Kidney glomerular epithelial cell (primary cell): Measurements from ENCODE around the gene OGFR.

Source experiments
- DNase-seq: peaks from one replicate; lab custom pipeline; 2025; lab: John Stamatoyannopoulos, UW

OGFR gene

DNA sequence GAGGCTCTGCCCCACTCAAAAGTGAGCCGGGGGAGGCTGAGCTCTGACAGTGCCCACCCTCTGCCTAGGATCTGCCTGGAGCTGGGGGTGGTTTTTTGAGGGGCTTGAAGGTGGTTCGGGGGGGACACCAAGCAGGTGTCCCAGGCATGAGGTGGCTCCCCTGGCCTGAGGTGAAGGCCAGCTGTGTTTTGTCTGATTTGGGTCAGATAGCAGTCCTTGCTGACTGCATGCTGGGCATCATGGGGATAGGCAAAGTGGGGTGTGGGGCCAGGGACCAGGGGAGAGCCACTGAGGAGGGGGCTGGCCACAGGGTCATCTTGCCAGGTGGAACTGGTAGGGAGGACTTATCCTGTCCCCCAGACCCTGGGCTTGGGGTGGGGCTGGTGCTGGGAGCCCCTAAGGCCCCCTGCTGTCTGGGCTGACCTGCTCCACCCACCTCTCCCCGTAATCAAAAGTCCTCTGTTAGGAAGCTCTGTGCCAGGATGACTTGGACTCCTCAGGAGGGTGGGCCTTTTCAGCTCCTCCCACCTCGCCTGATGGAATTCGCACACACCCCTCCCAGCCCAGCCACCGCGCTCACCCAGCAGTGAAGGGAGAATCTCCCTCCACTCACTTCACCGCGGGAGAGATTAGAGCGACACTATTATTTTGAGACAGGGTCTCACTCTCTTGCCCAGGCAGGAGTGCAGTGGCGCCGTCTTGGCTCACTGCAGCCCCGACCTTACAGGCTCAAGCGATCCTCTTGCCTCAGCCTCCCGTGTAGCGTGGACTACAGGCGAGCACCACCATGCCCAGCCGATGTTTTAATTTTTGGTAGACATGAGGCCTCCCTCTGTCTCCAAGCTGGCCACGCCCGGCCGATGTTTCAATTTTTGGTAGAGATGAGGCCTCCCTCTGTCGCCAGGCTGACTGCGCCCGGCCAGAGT is 10.7 kb downstream of the OGFR start:
- no peak for DNase-seq

DNA sequence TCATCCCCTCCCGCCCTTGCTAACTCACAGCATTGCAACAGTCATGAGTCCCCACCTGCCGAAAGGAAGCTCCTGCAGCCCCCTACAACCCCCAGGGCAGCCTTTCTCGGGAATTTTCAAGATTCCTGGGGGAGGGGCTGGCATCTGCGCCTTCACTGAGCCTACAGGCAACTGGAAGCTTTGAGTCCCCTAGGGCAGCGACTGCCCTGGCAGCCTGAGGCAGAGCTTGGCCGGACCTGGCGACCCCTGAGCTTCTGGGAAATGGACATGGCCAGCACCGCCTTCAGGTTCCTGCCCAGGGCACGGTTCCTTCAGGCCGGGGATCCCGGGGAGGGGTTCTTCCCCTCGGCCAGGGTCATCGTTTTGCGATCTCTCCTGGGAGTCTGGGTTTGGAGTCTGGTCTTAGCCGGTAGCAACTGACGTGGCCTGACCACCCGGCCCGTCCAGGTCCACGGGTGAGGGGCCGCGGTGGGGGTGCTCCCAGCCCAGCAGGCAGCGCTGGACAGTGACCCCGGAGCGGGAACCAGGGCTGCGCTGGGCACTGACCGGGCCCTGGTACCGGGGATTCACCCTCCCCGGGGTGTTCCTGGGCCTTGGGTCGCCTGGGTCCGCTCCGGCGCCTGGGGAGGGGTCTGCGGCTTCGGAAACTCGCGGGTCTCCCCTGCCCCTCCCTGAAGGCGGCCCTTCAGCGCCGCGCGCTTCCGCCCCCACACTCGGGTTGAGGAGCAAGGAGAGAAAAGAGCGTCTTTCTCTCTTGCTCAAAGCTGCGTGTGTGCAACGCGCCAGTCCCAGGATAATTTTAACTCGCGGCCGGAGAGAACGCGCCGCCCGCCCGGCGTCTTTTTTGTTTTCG is 11.6 kb downstream of the OGFR start:
- no peak for DNase-seq

DNA sequence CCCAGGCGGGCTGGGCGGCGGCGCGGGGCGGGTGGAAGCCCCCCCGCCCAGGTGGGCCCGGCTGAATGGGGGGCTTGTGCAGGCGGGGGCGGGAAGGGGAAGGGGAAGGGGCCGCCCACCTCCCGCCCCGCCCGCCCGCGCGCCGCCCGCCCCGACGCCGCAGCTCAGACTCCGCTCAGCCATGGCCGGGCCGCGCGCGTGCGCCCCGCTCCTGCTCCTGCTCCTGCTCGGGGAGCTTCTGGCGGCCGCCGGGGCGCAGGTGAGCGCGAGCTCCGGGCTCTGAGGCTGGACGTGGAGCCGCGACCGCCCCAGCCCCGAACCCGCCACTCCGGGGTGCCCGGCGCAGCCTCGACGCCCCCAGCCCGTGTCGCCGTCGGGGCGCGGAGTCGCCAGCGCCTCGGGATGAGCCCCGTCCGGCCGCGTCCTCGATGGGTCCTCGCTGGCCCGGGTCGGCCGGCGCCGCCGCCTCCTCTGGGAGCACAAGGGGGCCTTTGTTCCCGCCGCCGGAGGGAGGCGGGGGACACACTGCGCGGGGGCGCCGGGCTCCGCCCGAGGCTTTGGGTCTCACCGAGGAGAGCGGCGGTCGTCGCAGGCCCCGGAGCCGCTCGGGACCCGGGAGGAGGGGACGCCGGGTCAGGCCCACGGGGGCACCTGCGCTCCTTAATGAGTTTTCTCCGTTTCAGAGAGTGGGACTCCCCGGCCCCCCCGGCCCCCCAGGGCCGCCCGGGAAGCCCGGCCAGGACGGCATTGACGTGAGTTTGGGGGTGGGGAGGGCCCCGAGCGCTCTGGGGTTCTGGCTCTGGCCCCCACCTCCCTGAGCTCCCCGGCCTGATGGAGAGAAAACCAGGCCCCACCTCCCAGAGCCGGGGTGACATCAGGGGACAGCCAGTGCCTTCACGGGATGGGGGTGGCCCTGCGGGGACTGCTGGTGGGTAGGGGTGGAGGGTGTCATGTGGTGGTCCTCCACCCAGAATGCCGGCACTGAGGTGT is 12.5 kb downstream of the OGFR start, which contains the start of gene COL9A3:
Gene COL9A3, plus strand, starts transcription at position 167 of the 990 bp plus-strand sequence. Its CDS starts 15 bp downstream, at position 182.
- no peak for DNase-seq

DNA sequence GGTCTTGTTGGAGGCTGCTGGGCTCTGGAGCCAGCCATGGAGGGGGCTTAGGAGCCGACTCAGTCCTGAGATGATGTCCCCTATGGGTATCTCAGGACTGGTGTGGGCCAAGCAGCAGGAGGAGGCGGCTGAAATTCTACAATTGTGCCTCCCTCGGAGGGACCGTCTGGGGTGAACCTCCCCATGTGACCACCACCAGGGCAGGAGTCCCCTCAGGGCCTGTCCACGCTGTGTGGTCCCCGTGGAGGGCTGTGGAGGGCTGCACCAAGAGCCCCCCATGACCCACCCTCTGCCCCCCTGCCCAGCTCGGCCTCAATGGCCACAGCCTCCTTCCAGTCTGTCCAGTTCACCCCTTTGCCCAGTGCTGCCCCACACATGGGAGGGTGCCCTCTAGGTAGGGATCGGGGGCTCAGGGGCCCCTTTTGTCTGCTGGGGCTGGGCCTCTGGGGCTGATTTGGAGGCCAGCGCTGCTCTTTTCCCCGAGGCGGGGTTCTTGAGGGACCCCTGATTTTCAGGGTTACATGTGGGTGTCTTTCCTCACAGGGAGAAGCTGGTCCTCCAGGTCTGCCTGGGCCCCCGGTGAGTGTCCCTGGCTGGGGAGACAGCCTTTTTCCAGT is 13.4 kb downstream of the OGFR start:
- DNase-seq: no peak

DNA sequence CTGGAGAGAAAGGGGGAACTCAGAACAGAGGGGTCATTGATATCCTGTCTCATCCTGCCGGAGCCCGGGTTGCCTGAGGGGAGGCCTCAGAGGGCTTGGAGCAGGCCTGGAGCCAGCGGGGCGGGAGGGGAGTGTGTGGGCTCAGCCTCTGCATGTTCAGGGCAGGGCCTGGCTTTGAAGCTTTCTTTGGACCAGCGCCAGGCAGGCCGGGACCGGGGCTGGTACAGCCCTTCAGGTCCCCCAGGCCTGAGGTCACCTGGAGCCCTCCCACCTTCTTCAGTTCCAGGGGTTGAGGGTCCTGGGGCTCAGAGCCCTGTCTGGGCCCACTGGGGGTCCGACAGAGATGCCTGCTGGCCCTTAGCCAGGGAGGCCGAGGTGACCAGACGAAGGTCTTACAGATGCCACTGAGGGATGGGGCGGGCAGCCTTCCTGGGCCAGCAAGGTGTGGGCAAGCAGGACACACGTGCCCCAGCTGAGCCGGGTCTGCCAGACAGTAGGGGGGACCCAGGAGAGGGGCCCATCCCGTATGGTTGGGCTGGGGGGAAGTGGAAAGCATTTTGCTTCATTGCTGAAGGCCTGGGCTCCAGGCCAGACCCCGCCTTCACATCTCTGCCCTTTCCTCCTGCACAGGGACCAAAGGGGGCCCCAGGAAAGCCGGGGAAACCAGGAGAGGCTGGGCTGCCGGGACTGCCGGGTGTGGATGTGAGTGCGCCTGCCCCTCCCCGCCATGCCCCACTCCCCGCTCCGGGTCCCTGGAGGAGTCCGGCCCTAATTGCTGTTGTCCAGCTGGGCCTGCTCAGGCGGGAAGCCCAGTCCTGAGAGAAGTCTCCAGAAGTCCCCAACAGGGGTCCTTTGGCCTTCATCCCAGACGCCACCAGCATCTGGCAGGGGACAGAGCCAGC is 14.2 kb downstream of the OGFR start:
- DNase-seq: peak; percentile 42

DNA sequence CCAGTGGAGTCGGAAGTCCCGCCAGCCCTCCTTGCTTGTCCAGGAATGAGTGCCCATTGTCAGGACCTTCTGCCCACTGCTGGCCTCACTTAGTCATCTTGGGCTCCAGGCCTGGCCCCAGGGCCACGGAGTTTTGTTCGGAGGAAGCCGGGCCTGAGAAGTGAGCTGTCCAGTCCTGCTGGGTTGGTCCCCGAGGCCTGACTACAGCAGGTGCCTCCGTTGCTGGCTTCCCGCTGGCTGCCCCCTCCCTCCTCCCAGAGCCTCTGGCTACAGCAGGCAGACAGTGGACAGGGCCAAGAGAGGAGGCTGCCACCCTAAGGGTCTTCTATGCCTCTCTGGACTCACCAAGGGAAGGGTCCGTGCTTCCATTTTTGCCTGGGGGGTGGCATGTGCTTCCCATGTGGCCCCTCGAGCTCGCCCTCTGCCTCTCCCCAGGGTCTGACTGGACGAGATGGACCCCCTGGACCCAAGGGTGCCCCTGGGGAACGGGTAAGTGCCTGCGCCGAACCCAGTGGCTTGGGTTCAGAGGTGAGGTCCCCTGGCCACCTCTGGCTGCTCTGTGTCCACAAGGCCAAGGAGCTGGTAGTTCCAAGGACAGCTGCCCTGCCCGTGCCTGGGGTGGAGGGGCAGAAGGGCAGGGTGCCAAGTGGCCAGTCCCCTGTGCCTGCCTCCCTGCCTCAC is 15.0 kb downstream of the OGFR start:
- no peak for DNase-seq

DNA sequence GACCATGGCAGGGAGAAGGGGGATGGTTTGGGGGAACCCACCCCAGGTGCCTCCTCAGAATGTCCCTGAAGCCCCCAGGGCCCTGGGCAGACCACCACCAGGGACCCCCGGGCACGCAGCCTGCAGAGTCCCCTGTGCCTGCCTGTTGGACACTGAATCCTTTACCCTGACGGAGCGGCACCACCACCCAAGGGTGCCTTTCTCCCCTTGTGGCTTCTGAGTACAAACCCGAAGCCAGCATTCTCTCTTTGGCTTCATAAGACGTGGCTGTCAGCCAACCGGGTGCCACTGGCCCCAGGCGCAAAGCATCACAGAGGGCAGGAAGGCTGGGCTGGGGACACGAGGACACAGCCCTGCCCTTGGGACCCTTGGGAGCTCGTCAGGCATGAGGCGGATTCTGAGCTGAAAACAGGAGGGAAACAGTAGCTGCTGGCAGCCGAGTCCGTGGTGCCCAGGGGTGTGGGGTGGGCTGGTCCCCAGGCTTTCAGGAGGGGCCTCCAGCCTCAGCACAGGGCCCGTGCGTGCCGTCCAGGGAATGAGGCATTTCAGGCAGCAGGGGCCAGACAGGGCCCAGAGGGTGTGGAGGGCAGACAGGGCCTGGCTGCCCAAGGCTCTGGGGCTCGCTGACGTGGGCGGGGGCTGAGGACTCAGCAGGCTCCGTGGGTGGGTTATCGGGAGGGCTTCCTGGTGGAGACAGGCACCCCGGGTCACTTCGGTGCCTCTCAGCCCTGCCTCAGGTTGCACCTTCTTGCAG is 15.8 kb downstream of the OGFR start:
- DNase-seq: no peak

DNA sequence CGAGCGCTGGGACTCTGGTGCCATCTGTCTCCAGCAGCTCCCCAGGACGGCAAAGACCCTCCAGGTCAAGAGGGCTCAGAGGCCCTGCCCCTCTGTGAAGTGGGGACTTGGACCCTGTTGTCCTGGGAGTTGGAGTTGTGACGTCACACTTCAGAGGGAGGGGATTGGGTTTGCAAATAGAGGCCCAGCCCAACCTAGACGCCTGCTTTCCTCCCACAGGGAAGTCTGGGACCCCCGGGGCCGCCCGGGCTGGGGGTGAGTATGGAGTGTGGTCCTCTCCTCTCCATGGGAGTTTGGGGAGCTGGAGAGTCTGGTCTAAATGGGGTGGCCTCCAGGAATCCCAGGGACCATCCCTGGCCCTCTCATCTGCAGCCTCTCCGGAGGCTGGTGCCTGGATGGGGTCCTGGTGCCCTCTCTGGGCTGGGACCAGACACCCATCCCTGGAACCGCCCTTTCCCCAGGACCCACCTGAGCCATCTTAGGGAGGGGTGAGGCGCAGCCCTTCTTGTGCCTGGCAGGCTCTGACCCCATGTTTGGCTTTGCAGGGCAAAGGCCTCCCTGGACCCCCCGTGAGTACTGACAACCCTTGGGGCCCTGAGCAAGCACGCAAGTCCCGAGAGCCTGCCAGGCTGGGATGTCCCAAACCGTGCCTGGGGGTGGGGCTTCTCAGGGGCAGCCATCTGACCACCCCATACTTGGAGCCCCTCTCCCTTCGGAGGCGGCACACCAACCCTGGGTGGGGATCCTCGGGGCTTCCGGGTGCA is 16.5 kb downstream of the OGFR start:
- DNase-seq: no peak

DNA sequence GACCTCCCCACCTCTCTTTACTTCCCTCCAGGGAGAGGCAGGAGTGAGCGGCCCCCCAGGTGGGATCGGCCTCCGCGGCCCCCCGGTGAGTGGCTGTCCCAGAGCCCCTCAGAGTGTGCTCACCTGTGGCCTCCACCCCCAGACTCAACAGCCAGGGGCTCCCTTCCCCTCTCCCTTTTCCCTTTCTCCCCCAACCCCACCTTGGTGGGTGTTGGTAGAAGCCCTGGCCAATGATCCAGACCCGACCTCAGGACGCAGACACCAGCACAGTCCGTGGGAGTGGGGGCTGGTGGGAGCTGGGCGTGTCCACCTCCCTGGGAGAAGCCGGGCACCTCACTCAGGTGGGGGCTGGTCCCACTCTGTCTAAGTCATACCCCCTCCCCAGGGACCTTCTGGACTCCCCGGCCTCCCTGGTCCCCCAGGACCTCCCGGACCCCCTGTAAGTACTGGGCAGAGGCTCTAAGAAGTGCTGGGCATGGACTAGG is 17.1 kb downstream of the OGFR start:
- no peak for DNase-seq

DNA sequence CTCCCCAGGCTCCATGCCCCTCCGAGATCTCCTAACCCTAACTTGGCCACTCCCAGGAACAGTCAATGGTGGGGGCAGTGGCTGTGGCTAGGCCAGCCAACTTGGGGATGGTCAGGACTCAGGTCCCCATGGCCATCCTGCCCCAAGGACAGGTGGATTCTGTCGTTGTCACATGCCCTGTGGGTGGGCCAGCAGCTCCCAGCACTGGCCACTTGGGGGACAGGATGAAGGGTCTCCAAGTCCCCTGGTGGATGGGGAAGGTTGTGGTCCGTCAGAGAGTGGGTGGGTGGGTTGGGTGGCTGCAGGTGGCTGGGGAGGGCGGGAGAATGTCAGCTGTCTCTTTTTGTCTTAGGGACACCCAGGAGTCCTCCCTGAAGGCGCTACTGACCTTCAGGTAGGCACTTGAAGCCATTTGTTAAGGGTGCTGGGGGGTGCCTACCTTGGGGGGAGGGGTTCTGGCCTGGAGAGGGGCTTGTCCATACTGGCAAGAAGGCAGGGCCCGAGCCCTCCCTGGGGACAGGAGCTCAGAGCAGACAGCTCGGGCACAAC is 17.7 kb downstream of the OGFR start:
- no peak for DNase-seq

DNA sequence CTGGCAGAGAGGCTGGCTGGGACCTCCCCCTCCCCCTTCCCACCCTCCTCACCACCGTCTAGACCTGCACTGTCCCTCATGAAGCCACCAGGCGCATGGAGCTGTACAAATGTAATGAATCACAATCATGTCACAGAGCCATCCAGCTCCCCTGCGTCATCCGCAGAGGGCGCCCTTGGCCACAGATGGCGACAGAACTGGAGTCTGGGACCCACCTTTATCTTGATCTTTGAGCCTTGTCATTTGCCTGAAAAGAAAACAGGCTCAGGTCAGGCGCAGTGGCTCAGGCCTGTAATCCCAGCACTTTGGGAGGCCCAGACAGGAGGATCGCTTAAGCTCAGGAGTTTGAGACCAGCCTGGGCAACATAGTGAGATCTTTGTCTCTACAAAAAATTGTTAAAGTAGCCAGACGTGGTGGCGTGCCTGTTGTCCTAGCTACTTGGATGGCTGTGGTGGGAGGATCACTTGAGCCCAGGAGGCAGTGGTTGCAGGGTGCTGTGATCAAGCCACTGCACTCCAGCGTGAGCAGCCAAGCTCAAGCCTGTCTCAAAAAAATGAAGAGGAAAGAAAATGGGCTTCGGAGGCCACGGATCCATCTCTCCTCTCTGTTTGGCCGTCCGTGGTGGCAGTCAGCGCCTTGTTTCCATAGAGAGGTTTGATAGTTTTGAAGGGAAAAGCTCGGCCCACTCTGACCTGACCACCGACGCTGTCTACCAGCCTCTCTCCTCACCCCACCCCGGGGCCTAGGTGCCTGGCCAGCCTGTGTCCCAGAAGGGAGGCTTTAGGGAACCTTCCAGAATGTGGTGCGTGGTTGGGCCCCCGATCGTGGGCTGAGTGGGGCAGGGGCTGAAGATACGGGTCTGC is 18.4 kb downstream of the OGFR start:
- no peak for DNase-seq

DNA sequence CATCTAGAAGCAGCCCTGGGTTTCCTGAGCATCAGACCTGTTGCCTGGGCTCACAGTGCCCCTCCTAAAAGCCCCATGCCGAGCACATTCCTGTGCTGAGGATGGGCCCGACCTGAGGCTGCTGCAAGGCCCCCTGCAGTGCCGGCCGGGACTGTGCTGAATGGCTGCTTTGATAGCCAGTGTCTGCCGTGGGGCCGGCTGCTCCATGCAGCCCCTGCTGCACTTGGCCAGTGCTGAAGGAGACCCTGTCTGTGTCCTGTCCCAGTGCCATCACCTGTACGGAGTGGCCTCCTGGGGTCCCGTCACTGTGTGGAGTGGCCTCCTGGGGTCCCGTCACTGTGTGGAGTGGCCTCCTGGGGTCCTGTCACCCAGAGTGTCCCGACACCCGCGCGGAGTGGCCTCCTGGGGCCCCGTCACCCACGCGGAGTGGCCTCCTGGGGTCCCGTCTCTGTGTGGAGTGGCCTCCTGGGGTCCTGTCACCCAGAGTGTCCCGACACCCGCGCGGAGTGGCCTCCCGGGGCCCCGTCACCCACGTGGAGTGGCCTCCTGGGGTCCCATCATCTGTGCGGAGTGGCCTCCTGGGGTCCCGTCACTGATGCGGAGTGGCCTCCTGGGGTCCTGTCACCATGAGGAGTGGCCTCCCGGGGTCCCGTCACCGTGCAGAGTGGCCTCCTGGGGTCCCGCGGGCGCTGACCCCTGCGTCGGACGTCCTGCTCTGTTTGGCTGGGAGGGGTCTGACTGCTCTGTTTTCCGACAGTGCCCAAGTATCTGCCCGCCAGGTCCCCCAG is 19.2 kb downstream of the OGFR start:
- DNase-seq: no peak

DNA sequence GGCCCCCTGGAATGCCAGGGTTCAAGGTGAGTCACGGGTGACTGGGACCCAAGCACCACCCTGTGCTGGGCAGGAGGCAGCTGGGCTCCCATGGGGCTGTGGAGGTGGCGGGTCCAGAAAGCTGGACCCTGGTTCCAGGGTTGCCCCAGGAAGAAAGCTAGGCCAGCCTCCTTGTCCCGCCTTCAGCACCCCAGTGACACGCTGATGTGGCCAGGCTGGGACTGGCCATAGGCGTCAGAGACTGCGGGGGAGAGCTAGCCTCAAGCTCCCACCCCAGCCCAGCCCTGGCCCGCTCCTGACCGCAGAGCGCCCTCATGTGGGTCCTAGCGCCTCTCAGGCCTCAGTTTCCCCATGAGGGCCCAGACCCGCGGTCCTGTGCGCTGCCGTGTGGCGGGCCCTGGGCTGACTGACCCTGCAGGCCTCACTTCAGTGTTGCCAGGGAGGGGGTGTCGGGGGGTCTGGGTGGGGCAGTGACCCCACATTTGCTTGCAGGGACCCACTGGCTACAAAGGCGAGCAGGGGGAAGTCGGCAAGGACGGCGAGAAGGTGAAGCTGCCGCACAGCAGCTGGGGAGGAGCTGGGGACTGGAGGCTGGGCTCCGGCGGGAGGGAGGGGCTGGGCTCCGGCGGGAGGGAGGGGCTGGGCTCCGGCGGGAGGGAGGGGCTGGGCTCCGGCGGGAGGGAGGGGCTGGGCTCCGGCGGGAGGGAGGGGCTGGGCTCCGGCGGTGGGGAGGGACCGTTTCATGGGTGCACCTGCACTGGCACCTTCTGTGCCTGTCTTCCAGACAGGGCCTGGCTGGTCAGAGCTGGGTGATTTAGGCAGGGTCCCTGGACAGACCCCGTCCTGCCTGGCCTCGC is 20.1 kb downstream of the OGFR start:
- DNase-seq: no peak

DNA sequence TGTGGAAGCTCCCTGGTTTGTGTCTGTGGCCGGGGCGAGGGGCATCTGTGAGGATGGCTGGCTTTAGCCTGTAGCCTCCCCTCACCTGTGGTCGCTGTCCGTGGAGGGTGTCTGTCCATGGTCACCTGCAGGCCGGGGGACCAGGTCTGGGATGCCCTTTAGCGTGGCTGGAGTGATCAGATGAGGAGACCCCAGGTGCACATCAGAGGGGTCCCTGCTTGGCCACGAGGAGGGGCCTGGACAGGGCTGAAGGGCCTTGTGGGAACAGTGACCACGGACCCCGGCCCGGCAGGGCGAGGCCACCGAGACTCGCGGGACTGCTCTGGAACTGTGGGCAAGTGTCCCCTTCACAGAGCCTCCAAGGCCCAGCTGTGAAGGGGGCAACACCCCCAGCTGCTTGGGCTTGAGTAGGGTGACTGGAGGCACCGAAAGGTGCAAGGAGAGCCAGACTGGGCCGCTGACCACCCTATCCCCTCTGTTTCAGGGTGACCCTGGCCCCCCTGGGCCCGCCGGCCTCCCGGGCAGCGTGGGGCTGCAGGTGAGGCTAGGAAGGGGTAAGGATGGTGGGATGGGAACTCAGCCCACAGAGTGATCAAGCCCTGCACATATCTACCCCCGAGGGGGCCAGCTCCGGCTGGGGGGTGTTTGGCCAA is 20.8 kb downstream of the OGFR start:
- DNase-seq: no peak
